Activated CD8-positive, alpha-beta memory T cell treated with anti-CD3 and anti-CD28 coated beads for 1 hour (primary cell): ENCODE results near the gene SKAP2.
A peak's percentile ranks its signal among the peaks of the same experiment; 100 is the strongest.

Source experiments
- DNase-seq, 2 donors: peaks; one replicate each; pipeline ENCODE4 v3.0.0-alpha.2; 2020; ENCODE audit warnings: low read depth in 1 of 2; ENCODE audit errors: extremely low read depth in 1 of 2

SKAP2 gene

GRCh38 chr7:26864309-26865093, at the start of gene SKAP2:
SKAP2 (minus strand) TSS chr7:26864590; CDS start chr7:26864429, 161 bp downstream.
- DNase-seq = peak; percentile 60 to 70

DNA sequence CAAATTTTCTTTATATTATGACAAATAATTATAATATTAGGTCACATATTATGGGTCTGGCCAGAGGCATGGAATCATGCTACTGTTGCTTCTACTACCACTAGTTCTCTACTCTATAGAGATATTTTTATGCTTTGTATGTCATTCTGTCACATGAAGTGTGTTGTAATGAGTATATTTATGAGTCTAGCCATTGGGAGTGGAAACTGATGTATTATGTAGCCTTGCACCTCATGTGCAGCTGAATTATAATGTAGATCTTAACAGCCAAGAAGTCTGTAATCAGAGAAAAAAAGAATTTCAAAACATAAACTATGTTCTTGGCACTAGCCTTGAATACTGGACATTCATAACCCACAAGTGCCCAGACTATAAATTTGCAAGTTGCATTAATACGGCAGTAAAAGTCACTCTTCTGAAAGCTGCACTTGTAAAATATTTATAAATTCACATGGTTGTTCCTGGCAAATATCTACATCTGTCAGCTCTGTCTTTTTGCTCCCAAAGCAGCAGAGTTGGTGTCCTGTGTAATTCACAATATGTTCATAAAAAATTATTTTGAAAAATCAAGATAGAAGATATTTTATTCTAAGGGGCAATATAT, 48.6 kb upstream of the SKAP2 start:
- DNase-seq = no peak

- DNase-seq = no peak
Measured at GRCh38 chr7:26912338-26912737, 47.9 kb upstream of the SKAP2 start.

GRCh38 chr7:26910221-26910620, 45.8 kb upstream of the SKAP2 start:
- DNase-seq = no peak

- no peak for DNase-seq
Measured at GRCh38 chr7:26900251-26900650, 35.9 kb upstream of the SKAP2 start.

DNA sequence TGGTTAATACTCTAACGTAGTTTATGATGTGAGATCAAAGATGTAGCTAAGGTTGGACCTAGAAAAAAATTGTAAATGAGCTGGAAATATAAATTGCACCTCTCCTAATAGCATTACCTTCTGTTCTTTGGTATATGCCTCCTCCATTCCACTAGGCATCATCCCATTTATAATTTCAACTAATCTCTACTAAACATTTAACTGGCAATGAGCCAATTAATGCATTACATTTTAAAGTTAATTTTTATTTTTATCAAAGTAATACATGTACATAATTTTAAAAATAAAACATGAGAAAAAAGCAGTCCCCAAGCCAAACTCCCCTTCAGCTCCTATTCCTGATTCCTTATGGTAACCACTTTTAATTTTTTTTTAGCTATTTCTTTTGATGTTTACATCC, 35.1 kb upstream of the SKAP2 start:
- DNase-seq = no peak

- no peak for DNase-seq
Measured at GRCh38 chr7:26898891-26899290, 34.5 kb upstream of the SKAP2 start.

DNA sequence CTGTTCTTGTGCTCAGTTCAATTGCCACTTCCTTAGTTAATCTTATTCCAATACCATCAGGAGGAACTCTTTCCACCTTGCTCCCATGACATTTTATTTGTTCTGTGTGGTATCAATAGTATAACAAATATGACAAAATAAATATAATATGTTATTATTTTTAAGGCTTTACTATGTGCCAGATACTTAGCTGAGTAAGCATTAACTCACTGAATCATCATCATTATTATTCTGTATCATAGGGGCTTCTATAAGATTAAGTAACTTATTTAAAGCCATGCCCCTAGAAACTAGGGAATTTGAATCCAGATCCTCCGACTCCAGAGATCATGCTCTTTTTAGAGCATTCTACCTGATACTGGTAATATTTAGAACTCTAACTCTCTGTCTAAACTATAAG, 33.5 kb upstream of the SKAP2 start:
- no peak for DNase-seq

- DNase-seq = no peak
Measured at GRCh38 chr7:26891400-26892350, 27.3 kb upstream of the SKAP2 start.

- DNase-seq = no peak
Measured at GRCh38 chr7:26880852-26881251, 16.5 kb upstream of the SKAP2 start.

DNA sequence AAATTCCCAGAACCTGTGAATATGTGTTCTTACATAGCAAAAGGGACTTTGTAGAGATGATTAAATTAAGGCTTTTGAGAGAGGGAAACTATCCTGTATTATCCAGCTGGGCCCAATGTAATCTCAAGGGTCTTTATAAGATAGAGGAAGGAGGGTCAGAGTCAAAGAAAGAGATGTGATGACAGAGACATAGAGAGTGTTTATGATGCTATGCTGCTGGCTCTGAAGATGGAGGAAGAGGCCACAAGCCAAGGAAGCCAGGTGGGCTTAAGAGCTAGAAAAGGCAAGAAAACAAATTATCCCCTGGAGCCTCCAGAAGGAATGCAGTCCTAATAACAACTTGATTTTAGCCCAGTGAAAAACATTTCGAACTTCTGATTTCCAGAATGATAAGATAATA, 15.3 kb upstream of the SKAP2 start:
- DNase-seq = no peak

- DNase-seq = no peak
Measured at GRCh38 chr7:26868841-26869495, 4.6 kb upstream of the SKAP2 start.

GRCh38 chr7:26865094-26865388, 651 bp upstream of the SKAP2 start:
- no peak for DNase-seq

- no peak for DNase-seq
Measured at GRCh38 chr7:26863518-26864308, 677 bp downstream of the SKAP2 start.

DNA sequence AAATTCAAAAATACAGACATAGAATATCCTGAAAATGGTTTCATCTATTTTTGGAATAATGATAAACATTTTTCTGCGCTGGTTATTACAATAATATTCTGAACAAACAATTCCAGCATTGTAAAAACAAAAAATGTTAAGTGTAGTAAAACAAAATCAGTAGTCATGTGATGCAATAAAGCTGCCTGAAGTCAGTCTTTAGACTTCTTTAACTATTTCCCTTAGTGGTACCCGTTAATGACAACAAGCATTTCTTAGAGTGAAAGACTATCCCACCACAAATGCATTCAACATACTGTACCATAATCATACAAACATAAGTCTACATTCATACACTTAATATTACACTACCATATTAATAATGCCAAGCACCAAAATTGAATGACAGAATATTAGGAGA, 1.6 kb downstream of the SKAP2 start:
- no peak for DNase-seq

GRCh38 chr7:26861050-26861449, 3.3 kb downstream of the SKAP2 start:
- DNase-seq = no peak

DNA sequence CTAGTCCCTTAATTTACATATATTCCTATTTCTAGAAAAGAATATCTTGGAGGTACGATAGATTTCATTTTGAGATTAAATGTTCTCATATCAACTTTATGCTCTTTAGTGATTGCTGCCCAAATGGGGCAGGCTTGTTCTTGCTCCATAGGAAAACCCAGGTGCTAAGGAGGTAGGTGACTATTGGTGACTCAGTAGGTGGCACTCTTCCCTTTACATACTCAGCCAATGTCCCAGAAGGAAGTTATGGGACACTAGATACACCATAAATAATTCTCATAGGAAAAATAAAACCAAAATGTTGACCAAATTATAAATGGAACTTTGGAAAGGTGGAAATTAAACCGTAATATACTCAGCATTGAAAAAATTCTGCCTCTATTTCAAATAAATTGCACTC, 4.0 kb downstream of the SKAP2 start:
- DNase-seq = no peak

- no peak for DNase-seq
Measured at GRCh38 chr7:26859720-26860119, 4.7 kb downstream of the SKAP2 start.

DNA sequence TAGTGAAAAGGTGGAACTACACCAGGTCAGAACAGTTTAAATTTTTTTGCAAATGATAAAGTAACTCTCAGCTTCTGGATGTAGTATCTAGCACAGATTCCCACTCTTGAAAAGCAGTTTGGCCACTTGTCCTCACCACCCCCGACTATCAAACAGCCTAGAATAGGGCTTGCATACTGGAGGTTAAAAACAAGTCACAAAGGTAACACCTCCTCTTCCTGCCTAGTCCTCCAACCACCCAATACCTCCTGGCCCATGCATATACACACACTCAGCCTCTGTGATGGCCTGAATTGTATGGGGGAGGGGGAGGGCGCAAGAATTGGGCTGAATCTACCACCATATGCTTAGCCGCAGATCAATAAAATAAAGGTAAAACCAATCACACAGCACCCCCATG, 5.7 kb downstream of the SKAP2 start:
- DNase-seq = no peak

GRCh38 chr7:26858241-26858715, 6.1 kb downstream of the SKAP2 start:
- DNase-seq = no peak
